Activated CD8-positive, alpha-beta memory T cell treated with anti-CD3 and anti-CD28 coated beads, Interleukin-2, amount 50 U/mL, for 48 hours (primary cell): ENCODE measurements around the gene CCZ1B.
"Not testable (repeated sequence)": the region's sequence is repeated elsewhere in the genome, so short reads cannot be mapped to it uniquely, and the experiment has no call there.

Source experiments
- DNase-seq: peaks from one replicate; pipeline ENCODE4 v3.0.0-alpha.2; 2020

CCZ1B gene

DNA sequence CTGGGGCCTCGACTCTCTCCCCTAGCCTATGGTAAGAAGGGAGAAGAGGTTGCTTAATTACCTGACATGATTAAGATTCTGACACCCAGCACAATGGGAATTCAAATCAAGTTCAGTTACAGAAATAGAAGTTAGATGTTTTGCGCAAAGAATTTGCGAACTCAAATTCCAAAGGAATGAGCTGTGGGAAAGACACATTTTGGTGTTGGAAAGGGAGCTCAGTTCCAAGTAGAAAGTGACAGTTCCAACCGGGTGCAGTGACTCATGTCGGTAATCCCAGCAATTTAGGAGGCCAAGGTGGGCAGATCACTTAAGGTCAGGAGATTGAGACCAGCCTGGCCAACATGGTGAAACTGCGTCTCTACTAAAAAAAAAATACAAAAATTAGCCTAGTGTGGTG lies 4.0 kb upstream of the CCZ1B start:
- not testable (repeated sequence) for DNase-seq

DNA sequence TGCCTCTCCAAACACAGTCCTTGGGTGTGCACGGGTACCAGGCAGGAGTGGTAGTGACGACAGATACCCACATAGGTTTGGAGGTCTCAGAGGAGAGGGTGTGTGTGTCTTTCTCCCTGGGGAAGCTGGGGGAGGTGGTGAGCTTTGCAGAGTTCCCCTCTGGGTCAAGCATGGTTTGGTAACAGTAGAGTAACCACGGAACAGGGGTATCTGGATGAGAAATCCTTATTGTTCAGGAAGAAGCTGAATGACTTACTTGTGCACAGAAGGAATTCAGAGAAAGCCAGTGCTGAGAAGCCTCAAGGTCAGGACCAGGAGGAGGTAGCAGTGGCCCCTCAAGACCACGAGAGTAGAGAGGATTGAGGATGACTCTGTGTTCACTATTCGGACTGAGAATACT lies 3.5 kb upstream of the CCZ1B start:
- not testable (repeated sequence) for DNase-seq

DNA sequence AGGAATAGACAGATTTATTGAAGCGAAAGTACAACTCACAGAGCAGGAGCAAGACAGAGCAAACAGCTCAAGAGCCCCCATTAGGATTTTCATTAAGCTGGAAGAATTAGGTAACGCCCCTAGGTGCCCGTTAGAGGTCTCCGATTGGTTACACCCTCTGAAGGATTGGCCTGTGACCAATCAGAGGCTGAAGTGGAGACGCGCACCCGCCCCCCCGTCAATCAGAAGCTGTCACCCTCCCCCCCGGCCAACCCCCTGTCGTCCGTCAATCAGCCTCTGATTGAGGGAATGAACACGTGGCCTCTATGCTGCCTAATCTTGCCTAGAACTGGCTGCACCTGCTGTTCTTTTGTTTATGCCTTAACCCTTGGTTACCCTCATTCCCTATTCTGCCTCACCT lies 1.1 kb upstream of the CCZ1B start:
- DNase-seq = not testable (repeated sequence)

DNA sequence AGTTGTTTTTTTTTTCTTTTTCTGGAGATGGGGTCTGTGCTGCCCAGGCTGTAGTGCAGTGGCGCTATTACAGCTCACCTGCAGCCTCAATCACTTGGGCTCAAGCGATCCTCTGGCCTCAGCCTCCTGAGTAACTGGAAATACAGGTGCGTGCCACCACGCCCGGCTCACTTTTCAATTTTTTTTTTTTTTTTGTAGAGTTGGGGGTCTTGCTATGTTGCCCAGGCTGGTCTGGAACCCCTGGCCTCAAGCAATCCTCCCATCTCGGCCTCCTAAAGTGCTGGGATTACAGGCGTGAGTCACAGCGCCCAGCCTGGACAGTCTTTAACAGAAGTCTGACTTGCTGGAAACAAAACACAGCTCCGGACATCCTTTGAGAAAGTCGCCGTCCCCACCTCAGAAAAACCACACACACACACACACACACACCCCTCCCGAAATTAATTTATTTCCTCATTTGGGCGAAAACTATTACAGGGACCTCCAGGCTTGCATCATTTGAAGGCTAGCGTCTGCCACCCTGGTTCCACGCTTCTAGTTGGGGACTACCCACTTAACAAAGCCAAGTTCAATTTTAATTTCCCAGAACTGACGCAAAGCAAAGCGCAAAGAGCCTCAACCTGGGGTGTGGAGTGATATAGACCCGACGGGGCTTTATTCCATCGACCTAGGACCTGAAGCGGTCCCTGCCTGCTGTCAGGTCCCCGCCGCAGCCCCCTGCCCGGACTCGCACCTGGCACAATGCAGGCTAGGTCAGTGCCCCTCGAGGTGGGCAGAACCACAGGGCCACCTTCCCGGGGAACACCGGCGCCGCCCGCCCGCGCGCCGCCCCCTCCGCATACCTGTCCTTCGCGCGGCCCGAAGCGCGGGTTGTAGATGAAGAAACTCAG lies 594 bp downstream of the CCZ1B start:
- not testable (repeated sequence) for DNase-seq

DNA sequence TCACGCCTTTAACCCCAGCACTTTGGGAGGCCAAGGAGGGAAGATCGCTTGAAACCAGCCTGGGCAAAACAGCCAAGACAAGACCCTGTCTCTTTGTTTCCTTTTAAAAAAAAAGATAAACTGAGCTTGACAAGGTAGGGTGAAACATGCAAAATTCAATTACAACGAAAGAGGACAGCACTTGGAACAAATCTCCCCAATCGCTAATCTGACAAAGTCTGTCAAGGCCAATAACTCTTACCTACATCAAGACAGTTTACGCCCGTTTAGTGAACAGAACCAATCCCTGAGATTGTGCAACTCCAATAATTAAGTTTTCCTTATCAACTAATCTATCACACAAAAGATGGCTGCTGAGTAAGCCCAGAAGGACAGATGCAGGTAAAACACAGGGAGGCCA lies 4.5 kb downstream of the CCZ1B start:
- not testable (repeated sequence) for DNase-seq

DNA sequence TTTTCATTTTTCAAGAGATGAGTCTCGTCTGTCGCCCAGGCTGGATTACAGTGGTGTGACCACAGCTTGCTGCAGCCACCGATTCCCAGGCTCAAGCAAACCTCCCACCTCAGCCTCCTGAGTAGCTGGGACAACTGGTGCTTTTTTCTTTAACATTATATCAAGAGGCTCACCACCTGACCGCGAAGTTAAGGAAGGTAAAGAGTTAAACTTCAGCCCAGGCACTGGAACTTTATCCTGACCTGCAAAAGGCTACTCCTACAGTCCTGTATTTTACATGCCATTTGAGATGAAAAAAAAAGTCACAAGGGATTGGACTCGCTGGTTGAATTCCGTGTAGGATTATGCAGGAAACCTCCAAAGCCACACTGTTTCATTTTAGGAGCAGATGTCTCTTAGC lies 10.6 kb downstream of the CCZ1B start:
- not testable (repeated sequence) for DNase-seq

DNA sequence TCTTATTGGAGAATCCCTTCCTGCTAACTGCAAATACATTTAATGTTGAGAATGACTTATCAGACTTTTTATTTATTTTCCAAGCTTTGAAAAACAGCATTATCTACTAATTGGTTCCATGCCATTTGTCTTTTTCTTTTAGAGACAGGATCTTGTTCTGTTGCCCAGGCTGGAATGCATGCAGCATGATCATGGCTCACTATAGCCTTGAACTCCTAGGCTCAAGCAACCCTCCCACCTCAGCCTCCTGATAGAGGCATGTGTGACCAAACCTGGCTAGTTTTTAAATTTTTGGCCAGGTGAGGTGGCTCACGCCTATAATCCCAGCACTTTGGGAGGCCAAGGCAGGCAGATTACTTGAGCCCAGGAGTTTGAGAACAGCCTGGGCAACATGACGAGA lies 13.1 kb downstream of the CCZ1B start:
- DNase-seq = not testable (repeated sequence)

DNA sequence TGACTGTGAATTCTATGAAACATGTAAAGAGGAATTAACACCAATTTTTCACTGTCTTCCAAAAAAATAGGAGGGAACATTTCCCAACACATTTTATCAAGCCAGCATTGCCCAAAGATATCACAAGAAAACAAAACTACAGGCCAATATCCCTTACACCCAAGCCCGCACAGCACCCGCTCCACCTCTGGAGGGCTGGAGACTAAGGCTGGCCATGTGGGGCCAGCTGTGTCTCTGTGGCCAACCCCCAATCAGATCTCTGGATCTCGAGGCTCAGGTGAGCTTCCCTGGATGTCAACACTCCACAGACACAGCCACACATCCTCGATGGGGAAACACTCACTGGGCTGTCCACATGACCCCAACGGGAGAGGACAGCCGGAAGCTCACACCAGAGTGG lies 18.1 kb downstream of the CCZ1B start:
- DNase-seq = not testable (repeated sequence)

DNA sequence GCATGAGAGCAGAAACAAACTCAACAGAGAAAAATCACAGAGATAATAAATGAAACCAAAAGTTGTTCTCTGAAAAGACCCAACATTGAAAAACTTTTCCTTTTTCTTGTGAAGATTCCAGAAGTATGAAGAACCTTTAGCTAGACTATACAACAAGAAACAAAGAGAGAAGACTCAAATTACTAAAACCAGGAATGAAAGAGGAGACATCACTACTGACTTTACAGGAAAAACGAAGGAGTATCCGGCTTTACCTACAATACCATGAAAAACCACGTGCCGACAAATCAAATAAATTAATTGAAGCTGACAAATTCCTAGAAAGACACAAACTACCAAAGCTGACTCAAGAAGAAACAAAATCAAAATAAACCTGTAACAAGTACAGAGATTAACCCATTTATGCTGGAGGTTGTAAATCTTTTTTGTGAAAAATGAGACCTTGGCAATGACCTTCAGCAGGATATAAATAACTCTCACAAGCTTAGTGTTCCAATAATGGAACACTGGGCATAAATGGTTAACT lies 18.6 kb downstream of the CCZ1B start:
- DNase-seq = not testable (repeated sequence)

DNA sequence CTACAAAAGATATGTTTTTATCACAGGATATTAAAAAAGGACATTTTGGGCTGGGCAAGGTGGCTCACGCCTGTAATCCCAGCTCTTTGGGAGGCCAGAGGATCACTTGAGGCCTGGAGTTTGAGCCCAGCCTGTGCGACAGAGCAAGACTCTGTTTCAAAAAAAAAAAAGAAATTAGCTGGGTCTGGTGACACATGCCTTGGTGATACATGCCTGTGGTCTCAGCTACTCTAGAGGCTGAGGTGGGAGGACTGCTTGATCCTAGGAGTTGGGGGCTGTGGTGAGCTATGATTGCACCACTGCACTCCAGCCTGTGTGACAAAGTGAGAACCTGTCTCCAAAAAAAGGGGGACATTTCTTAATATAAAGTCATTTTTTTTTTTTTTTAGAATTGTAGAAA lies 25.7 kb downstream of the CCZ1B start:
- DNase-seq = not testable (repeated sequence)

DNA sequence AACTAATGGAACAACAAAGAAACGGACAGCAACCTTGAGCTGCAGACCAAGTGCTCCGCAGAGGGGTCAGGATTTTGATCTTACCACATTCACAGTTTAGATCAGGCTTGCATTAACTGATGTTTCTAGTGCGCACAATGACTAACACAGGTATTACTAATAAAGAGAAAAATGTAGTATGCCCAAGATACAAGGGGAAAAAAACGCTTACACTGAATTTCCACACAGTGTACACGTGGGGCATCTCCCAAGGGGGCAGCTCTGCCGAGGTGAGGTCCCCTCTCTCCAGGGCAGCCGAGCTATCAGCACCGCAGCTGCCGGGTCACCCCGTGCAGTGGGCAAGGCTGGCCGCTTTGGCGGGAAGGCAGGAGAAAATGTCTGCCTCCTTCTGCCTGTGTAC lies 26.2 kb downstream of the CCZ1B start:
- DNase-seq = not testable (repeated sequence)

DNA sequence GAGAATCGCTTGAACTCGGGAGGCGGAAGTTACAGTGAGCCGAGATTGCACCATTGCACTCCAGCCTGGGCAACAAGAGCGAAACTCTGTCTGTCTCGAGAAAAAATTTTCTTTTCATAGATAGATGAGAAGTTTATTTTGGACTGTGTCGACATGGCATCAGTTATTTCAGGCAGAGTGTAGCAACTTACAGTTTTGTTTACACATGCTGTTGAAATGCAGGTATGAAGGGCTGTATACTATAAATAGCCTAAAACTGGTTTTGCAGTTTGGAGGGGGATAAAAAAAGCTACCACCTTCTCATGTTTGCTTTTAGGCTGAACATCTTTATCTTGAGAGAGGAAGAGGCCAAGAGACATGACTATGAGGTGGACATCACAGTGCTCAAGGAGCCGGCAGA lies 28.0 kb downstream of the CCZ1B start:
- not testable (repeated sequence) for DNase-seq

DNA sequence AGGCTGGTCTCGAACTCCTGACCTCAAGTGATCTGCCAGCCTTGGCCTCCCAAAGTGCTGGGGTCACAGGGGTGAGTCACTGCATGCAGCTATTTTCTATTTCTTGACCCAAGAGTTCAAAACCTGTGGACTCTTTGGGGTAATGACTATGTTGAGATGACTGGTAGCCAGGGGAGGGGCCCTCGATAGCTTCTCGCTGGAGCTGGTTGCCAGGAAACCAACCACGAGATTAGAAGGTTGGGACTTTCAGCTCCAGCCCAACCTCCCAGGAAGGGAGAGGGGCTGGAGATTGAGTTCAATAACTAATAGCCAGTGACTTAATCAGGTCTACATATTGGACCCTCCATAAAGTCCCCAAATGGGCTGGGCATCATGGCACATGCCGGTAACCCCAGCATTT lies 28.9 kb downstream of the CCZ1B start:
- not testable (repeated sequence) for DNase-seq

DNA sequence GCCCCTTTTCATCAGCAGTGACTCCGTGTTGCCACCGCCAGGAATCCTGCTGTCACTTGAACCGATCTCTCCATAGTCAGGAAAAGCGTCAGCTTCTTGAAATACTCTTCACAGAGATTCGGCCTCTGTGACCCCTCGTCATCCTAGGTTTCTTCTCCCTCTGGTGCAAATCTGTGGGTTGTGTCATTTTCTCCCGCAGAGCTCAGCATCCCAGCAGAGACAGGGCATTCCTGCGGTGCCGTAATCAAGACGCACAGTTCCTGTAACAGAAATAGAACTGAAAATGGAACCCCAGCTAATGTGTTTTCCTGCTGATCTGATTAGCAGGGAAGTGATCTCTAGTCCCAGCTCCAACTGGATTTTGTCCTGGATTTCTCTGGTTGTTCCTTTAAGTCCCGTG lies 31.8 kb downstream of the CCZ1B start:
- DNase-seq = not testable (repeated sequence)

DNA sequence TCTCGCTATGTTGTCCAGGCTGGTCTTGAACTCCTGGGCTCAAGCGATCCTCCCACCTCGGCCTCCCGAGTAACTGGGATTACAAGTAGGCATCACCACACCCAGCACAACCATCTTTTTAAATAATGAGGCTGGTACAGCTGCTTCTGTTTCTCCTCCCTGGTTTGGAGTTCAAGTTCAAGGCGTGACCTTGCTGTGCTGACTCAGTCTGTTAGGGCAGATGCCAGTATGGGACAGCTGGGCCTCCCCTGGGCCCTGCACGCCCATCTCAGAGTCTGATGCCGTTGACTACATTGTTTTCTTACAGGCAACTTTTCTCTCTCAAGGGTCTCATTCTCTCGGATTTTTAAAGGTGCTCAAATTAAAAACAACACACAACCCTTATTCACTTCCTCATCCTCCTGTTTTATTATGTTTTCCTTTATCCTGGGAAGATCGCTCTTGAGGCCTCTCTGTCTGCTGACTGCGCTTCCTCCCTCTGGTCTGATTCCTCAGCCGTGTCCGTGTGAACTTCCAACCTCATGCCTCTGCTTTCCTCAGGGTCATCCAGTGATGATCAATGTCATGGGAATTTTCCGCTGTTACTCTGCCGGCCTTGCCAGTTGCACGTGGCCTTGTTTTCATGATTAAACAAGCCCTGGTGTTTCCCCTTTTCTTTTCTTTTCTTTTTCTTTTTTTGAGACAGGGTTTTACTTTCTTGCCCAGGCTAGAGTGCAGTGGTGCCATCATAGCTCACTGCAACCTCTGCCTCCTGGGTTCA lies 33.8 kb downstream of the CCZ1B start:
- DNase-seq = not testable (repeated sequence)

DNA sequence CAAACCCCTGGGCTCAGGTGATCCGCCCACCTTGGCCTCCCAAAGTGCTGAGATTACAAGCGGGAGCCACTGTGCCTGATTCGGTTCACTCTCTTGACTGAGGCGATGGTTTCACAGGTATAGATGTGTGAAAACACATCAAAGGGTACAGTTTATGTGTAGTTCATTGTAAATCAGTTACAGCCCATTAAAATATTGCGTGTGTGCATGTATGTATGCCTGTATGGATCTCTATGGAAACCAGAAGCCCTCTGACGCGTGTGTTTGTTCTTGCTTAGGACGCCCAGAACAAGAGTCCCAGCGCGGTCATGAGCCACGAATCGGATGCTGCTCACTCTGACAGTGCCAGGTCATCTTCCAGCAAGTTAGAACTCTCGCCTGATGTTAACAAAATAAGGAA lies 36.7 kb downstream of the CCZ1B start:
- not testable (repeated sequence) for DNase-seq

DNA sequence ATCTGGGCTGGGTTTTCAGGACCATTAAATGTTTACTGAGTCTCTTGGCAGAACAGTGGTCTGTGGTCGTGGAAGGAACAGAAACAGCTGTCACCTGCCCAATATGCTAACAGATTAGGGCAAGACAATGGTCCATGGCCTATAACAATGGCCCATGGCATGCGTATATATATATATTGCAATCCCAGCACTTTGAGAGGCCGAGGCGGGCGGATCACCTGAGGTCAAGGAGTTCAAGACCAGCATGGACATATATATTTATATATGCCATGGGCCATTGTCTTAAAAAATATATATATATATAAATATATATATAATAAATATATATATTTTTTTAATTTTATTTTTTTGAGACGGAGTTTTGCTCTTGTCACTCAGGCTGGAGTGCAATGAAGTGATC lies 44.5 kb downstream of the CCZ1B start:
- DNase-seq = not testable (repeated sequence)

DNA sequence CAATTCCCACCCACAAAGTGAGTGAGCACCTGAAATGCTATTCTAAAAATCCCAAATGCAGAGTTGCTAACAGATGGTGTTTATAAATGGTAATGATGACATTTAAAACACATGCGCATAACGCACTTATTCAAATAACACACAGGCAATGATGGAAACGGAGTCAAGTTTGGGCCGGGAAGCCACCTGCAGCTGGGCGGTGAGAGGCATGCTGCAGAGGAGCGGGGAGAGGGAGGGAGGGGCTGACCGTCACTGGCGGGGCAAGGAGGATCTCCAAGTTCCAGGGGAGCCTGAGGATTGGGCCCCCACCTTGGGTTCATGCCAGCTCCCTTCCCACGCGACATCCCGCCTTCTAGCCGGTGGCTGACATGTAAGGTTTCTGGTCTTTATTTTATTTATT lies 64.9 kb downstream of the CCZ1B start:
- DNase-seq = not testable (repeated sequence)

DNA sequence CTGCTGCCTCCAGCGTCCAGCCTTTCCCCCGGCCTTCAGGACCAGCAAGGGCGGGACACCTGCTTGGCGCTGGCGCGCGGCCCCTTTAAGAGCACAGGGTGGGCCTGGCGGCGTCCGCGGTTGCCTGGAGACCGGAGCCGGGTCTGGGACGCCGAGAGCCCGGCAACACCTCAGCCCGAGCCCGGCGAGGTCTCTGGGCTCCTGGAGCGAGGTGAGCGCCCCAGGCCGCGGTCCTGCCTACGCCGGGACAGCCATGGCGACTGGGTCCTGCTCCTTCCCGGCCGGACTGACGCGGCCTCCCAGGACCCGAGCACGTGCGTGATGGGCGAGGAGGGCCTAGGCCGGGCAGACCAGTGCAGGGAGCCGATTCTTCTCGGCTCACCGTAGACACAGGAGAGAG lies 72.1 kb downstream of the CCZ1B start, which contains the start of gene RSPH10B2:
TSS of gene RSPH10B2 (plus strand) at position 140 of the 400 bp plus-strand sequence. CDS start 3,575 bp downstream, outside the sequence.
- DNase-seq = not testable (repeated sequence)

DNA sequence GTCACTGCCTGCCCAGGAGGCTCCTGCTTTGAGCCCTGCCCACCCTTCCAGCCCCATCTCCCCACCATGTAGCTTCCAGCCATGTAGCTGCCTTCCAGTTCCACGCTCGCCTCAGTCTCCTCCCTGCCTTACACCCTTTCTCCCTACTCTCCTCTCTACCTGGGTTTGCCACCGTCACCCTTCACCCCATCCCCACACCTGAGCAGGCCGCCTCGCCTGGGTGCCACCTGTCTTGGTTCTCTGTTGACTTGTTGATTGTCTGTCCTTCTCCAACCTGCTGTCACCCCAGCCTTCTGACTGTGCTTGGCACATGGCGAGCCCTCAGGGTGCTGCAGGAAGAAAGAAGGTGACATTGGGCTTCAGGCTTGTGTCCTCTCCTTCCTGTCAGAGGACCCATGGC lies 75.9 kb downstream of the CCZ1B start:
- DNase-seq = not testable (repeated sequence)

DNA sequence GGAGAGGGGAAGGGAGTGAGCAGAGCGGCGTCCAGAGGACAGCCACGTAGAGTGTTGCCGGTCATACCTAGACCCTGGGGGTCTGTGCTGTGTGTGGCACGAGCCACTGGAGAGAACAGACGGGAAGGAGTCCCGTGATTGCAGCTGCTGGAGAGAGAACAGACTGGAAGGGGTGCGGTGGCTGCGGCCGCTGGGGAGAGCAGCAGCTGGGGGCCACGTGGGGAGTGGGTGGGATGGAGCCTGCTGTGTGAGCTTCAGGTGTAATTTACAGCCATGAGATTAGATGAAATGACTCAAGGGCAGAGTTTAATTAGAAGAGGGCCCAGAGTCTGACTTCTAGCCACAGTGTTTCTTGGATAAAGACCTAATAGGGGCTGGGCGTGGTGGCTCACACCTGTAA lies 76.7 kb downstream of the CCZ1B start:
- not testable (repeated sequence) for DNase-seq
